HepG2 (cell line): Measurements from ENCODE around the gene PDE3B. TPM values are rescaled to one million over a fixed set of nuclear protein-coding genes. Genes with fewer than 3 reads are reported as not detected.
A peak's percentile ranks its signal among the peaks of the same experiment; 100 is the strongest.

Experiments used
- ATAD3A ChIP-seq: sonication (generic); formaldehyde crosslinking; IDR thresholded peaks from 2 replicates; pipeline ENCODE4 v1.4.0; 2020; ENCODE audit warnings: missing genetic modification reagents
- DNMT3B ChIP-seq: conservative IDR thresholded peaks from 2 replicates; pipeline ENCODE4 v1.6.1; 2016; ENCODE audit warnings: missing biosample characterization, control low read depth
- HCFC1 ChIP-seq: fragments of 150-350 bp; IDR thresholded peaks from 2 replicates; pipeline ENCODE4 v1.6.1; 2014; ENCODE audit warnings: low read depth, low read length
- HNRNPUL1 ChIP-seq: fragments of 200-400 bp; formaldehyde crosslinking; IDR thresholded peaks from 2 replicates; pipeline ENCODE4 v1.6.1; 2017; ENCODE audit warnings: low read depth, mild to moderate bottlenecking, low read length, moderate library complexity
- HOXA3 ChIP-seq: sonication (generic); formaldehyde crosslinking; IDR thresholded peaks from 2 replicates; pipeline ENCODE4 v1.5.0; 2020; ENCODE audit warnings: missing genetic modification reagents
- IKZF1 ChIP-seq: fragments of 450-650 bp; IDR thresholded peaks from 2 replicates; pipeline ENCODE4 v1.7.1; 2016
- KDM2A ChIP-seq: sonication (generic); formaldehyde crosslinking; IDR thresholded peaks from 2 replicates; pipeline ENCODE4 v1.4.0; 2020; ENCODE audit warnings: low read depth, missing genetic modification reagents, borderline replicate concordance
- MIER2 ChIP-seq: IDR thresholded peaks from 2 replicates; pipeline ENCODE4 v1.6.1; 2016; ENCODE audit warnings: missing biosample characterization, missing genetic modification reagents
- MYPOP ChIP-seq: sonication (generic); formaldehyde crosslinking; IDR thresholded peaks from 2 replicates; pipeline ENCODE4 v1.8.1; 2023; ENCODE audit warnings: mild to moderate bottlenecking, moderate library complexity, missing genetic modification reagents
- NR2F1 ChIP-seq, 2 experiments: fragments of 450-650 bp in 1 of 2; formaldehyde crosslinking in 1 of 2; IDR thresholded peaks; 2 replicates each; pipeline versions ENCODE4 v1.5.0 to v1.6.1; 2016 to 2020; ENCODE audit warnings: mild to moderate bottlenecking in 1 of 2, missing compliant biosample characterization in 1 of 2, missing genetic modification reagents in 1 of 2, moderate library complexity in 1 of 2
- PCBP1 ChIP-seq: fragments of 200-400 bp; formaldehyde crosslinking; IDR thresholded peaks from 2 replicates; pipeline ENCODE4 v1.6.1; 2017; ENCODE audit warnings: mild to moderate bottlenecking, low read depth, low read length, borderline replicate concordance
- POLR2AphosphoS2 ChIP-seq: IDR thresholded peaks from 2 replicates; pipeline ENCODE4 v1.6.1; 2011; ENCODE audit warnings: low read depth, low read length, improper control_type of control experiment
- SOX13 ChIP-seq, 3 experiments: fragments of 450-650 bp in 1 of 3; sonication (generic) in 1 of 3; formaldehyde crosslinking in 1 of 3; IDR thresholded peaks in 2 of 3; conservative IDR thresholded peaks in 1 of 3; 2 replicates each; pipeline versions ENCODE4 v1.5.0 to v1.6.1; 2016 to 2020; ENCODE audit warnings: antibody characterized with exemption in 1 of 3, mild to moderate bottlenecking in 1 of 3, missing compliant biosample characterization in 1 of 3, missing genetic modification reagents in 1 of 3, moderate library complexity in 1 of 3
- TBP ChIP-seq: sonication (generic); formaldehyde crosslinking; IDR thresholded peaks from 2 replicates; pipeline ENCODE4 v1.5.0; 2020; ENCODE audit warnings: missing genetic modification reagents
- U2AF2 ChIP-seq: fragments of 200-400 bp; formaldehyde crosslinking; IDR thresholded peaks from 2 replicates; pipeline ENCODE4 v1.6.1; 2017; ENCODE audit warnings: low read depth, mild to moderate bottlenecking, low read length
- ZNF121 ChIP-seq: sonication (generic); formaldehyde crosslinking; IDR thresholded peaks from 2 replicates; pipeline ENCODE4 v1.5.0; 2020; ENCODE audit warnings: mild to moderate bottlenecking, missing genetic modification reagents
- ZNF20 ChIP-seq: sonication (generic); formaldehyde crosslinking; IDR thresholded peaks from 2 replicates; pipeline ENCODE4 v1.4.0; 2020; ENCODE audit warnings: mild to moderate bottlenecking, moderate library complexity, missing genetic modification reagents
- ZNF367 ChIP-seq: sonication (generic); formaldehyde crosslinking; IDR thresholded peaks from 2 replicates; pipeline ENCODE4 v1.4.0; 2020; ENCODE audit warnings: missing genetic modification reagents, borderline replicate concordance
- ZNF687 ChIP-seq: sonication (generic); formaldehyde crosslinking; IDR thresholded peaks from 2 replicates; pipeline ENCODE4 v1.5.1; 2020; ENCODE audit warnings: mild to moderate bottlenecking, missing genetic modification reagents, moderate library complexity
- ZNF710 ChIP-seq: sonication (generic); formaldehyde crosslinking; IDR thresholded peaks from 2 replicates; pipeline ENCODE4 v1.5.0; 2020; ENCODE audit warnings: mild to moderate bottlenecking, missing genetic modification reagents, borderline replicate concordance
- ZNF720 ChIP-seq: sonication (generic); formaldehyde crosslinking; IDR thresholded peaks from 2 replicates; pipeline ENCODE4 v1.4.0; 2020; ENCODE audit warnings: missing genetic modification reagents
- ZNF782 ChIP-seq: sonication (generic); formaldehyde crosslinking; IDR thresholded peaks from 2 replicates; pipeline ENCODE4 v1.4.0; 2020; ENCODE audit warnings: missing genetic modification reagents, mild to moderate bottlenecking, borderline replicate concordance
- ZSCAN9 ChIP-seq: IDR thresholded peaks from 2 replicates; pipeline ENCODE4 v1.6.1; 2016; ENCODE audit warnings: borderline replicate concordance
- polyA plus RNA-seq, 8 experiments: library from polyadenylated mRNA; depleted of rRNA in 3 of 8; stranded (reverse) in 7 of 8; unstranded in 1 of 8; fragments of >200 nt; fragmentation: Illumina TruSeq in 4 of 8; extraction: Trizol in 4 of 8; gene quantifications; 2 replicates each; pipeline versions ENCODE4 v1.2.1 to v1.2.3, GENCODE V29; 2011 to 2016; ENCODE audit warnings: low read depth in 4 of 8, missing spikeins in 1 of 8, mixed read lengths in 1 of 8; ENCODE audit not compliant: insufficient read depth in 1 of 8
- total RNA-seq, 5 experiments: library from RNA; depleted of rRNA; stranded (reverse); fragments of >200 nt; fragmentation: Illumina TruSeq; extraction: Trizol; gene quantifications; 2 replicates each; pipeline ENCODE4 v1.2.3, GENCODE V29; 2016; ENCODE audit warnings: low read depth in 1 of 5

PDE3B gene
- total and polyA plus RNA-seq, 2 of the 13 experiments (the other 11 are each of a cell fraction or from before 2014, with no cell fraction given), result 14.1 to 26.5 TPM

GRCh38 chr11:14619603-14620531, 23.7 kb upstream of the PDE3B start (continued):
- TF ChIP-seq ZNF121 (CRISPR knock-in tag) (peak; percentile 93), POLR2AphosphoS2 (no peak), KDM2A (no peak), TBP (CRISPR knock-in tag) (no peak), HOXA3 (no peak), IKZF1 (no peak), ZNF710 (CRISPR knock-in tag) (peak; percentile 60; the same call in 1 of the 2 replicates), NR2F1 (CRISPR knock-in tag; IDR thresholded peaks at IDR 0.05) (peak in 1 of 2 experiments; percentile 73; a peak in 2 of 4 replicates), U2AF2 (no peak), ZNF20 (no peak), ZSCAN9 (CRISPR knock-in tag) (0 out of 2 replicates have a peak, but pooled peaks have one; percentile 21), ZNF687 (CRISPR knock-in tag) (no peak), MIER2 (0 out of 2 replicates have a peak, but pooled peaks have one; percentile 12), DNMT3B (CRISPR knock-in tag) (no peak), PCBP1 (no peak), MYPOP (CRISPR knock-in tag) (no peak), HNRNPUL1 (no peak), ATAD3A (CRISPR knock-in tag) (no peak), ZNF367 (CRISPR knock-in tag) (no peak), SOX13 (IDR thresholded peaks at IDR 0.05) (no peak; the same call in 1 of the 2 replicates), SOX13 (CRISPR knock-in tag; conservative IDR thresholded peaks at IDR 0.05 in 1 of 2, IDR thresholded peaks at IDR 0.05 in 1 of 2) (peak in 1 of 2 experiments; percentile 88; a peak in 2 of 4 replicates), HCFC1 (no peak), ZNF782 (no peak), ZNF720 (CRISPR knock-in tag) (no peak)
